NCI-H524 treated with DMSO at 0.1 percent for 48 hours (cell line): Measurements from ENCODE around the gene ADORA1.

Source experiments
- DNase-seq: peaks from one replicate; lab custom pipeline; 2025; lab: John Stamatoyannopoulos, UW

Gene ADORA1

GRCh38 chr1:203093754-203094410 lies 33.6 kb upstream of the ADORA1 start:
- DNase-seq = no peak

- DNase-seq = no peak
Measured at GRCh38 chr1:203095061-203095690, 32.4 kb upstream of the ADORA1 start.

- DNase-seq = peak; percentile 88
Measured at GRCh38 chr1:203096566-203096965, 31.0 kb upstream of the ADORA1 start.

- no peak for DNase-seq
Measured at GRCh38 chr1:203097001-203097400, 30.5 kb upstream of the ADORA1 start.

GRCh38 chr1:203098445-203098844 lies 29.1 kb upstream of the ADORA1 start:
- no peak for DNase-seq

- DNase-seq = no peak
Measured at GRCh38 chr1:203098914-203099520, 28.5 kb upstream of the ADORA1 start.

GRCh38 chr1:203099805-203100515 lies 27.6 kb upstream of the ADORA1 start:
- DNase-seq = no peak

- no peak for DNase-seq
Measured at GRCh38 chr1:203100516-203100869, 27.0 kb upstream of the ADORA1 start.

- peak; percentile 26 for DNase-seq
Measured at GRCh38 chr1:203101813-203102634, 25.5 kb upstream of the ADORA1 start.

- DNase-seq = peak; percentile 39
Measured at GRCh38 chr1:203103216-203103615, 24.3 kb upstream of the ADORA1 start.

GRCh38 chr1:203103829-203104495 lies 23.6 kb upstream of the ADORA1 start:
- no peak for DNase-seq

- DNase-seq = no peak
Measured at GRCh38 chr1:203104789-203105390, 22.6 kb upstream of the ADORA1 start.

GRCh38 chr1:203112475-203112874 lies 15.1 kb upstream of the ADORA1 start:
- no peak for DNase-seq

- no peak for DNase-seq
Measured at GRCh38 chr1:203113308-203113707, 14.2 kb upstream of the ADORA1 start.

GRCh38 chr1:203114202-203114601 lies 13.3 kb upstream of the ADORA1 start:
- DNase-seq = no peak

GRCh38 chr1:203116091-203116820 lies 11.3 kb upstream of the ADORA1 start:
- peak; percentile 89 for DNase-seq

- DNase-seq = no peak
Measured at GRCh38 chr1:203117611-203118575, 9.6 kb upstream of the ADORA1 start.

GRCh38 chr1:203120325-203121153 lies 7.0 kb upstream of the ADORA1 start:
- no peak for DNase-seq
